Measurements from ENCODE around the gene KRTAP5-4. TPM values are rescaled to one million over a fixed set of nuclear protein-coding genes. Genes with fewer than 3 reads are reported as not detected.
"Not testable (repeated sequence)": the region's sequence is repeated elsewhere in the genome, so short reads cannot be mapped to it uniquely, and the experiment has no call there.

Gene KRTAP5-4
- total RNA-seq, 1 donor from 2014 or later, result not detected

GRCh38 chr11:1597994-1598380, 24.0 kb downstream of the KRTAP5-4 start, which contains the start of gene KRTAP5-2:
Gene KRTAP5-2 (minus strand): TSS chr11:1598294. CDS start chr11:1598250, 44 bp downstream.
- peaks cover 37% of the 10 kb centered on the region for H3K27me3 Mint-ChIP-seq
- DNase-seq (no peak), ATAC-seq (ENCODE audit: low read depth) (no peak)
- no peak within 1 kb of the TSS for H3K27ac Mint-ChIP-seq
- TF ChIP-seq CTCF (IDR thresholded peaks at IDR 0.05), result no peak
- CTCF ChIA-PET, result no interaction called here
- POLR2A ChIA-PET, result no interaction called here
- intact Hi-C loops (cut with micrococcal nuclease), result no loop called here
- no peaks in the 10 kb centered on the region for H3K9me3 Mint-ChIP-seq
- H3K4me1 Mint-ChIP-seq, result peaks cover 15% of the 10 kb centered on the region
- no peaks in the 10 kb centered on the region for H3K36me3 Mint-ChIP-seq (ENCODE audit: low read depth)
- H3K4me3 Mint-ChIP-seq, result no peak within 1 kb of the TSS

- Mint-ChIP-seq H3K4me1 (peaks cover 15% of the 10 kb centered on the region), H3K36me3 (ENCODE audit: low read depth) (no peaks in the 10 kb centered on the region)
- POLR2A ChIA-PET, result no interaction called here
Measured at GRCh38 chr11:1597331-1597993, 24.5 kb downstream of the KRTAP5-4 start.

GRCh38 chr11:1596576-1597121, 25.3 kb downstream of the KRTAP5-4 start:
- H3K36me3 Mint-ChIP-seq (ENCODE audit: low read depth); H3K27ac Mint-ChIP-seq; POLR2A ChIA-PET; intact Hi-C loops (cut with micrococcal nuclease); H3K4me3 Mint-ChIP-seq; ATAC-seq (ENCODE audit: low read depth); DNase-seq; H3K9me3 Mint-ChIP-seq: not testable (repeated sequence)
- peaks cover 11% of the 10 kb centered on the region for H3K4me1 Mint-ChIP-seq
- peaks cover 42% of the 10 kb centered on the region for H3K27me3 Mint-ChIP-seq
- CTCF ChIA-PET, result interaction anchor here (0.8 kb wide), 1 partner anchor 27 kb away, joined by 3 read pairs; no protein-coding TSS in a partner anchor

More at GRCh38 chr11:1597331-1597993, 24.5 kb downstream of the KRTAP5-4 start:
- H3K9me3 Mint-ChIP-seq, result no peaks in the 10 kb centered on the region
- CTCF ChIA-PET, result no interaction called here
- no peak overlapping the region for H3K4me3 Mint-ChIP-seq
- no peak for TF ChIP-seq CTCF (IDR thresholded peaks at IDR 0.05)
- no peak for DNase-seq
- no peak overlapping the region for H3K27ac Mint-ChIP-seq
- intact Hi-C loops (cut with micrococcal nuclease), result no loop called here
- H3K27me3 Mint-ChIP-seq, result peaks cover 39% of the 10 kb centered on the region
- no peak for ATAC-seq (ENCODE audit: low read depth)

GRCh38 chr11:1595994-1596575, 25.9 kb downstream of the KRTAP5-4 start:
- DNase-seq; ATAC-seq (ENCODE audit: low read depth); POLR2A ChIA-PET; H3K4me3 Mint-ChIP-seq; intact Hi-C loops (cut with micrococcal nuclease); H3K9me3 Mint-ChIP-seq; H3K36me3 Mint-ChIP-seq (ENCODE audit: low read depth); H3K27ac Mint-ChIP-seq; H3K4me1 Mint-ChIP-seq: not testable (repeated sequence)
- peaks cover 42% of the 10 kb centered on the region for H3K27me3 Mint-ChIP-seq
- CTCF ChIA-PET, result interaction anchor here (0.8 to 1.0 kb wide), 2 partner anchors 28 to 98 kb away, joined by 3 read pairs; no protein-coding TSS in a partner anchor

GRCh38 chr11:1592628-1593027, 29.3 kb downstream of the KRTAP5-4 start:
- Mint-ChIP-seq H3K9me3 (no peaks in the 10 kb centered on the region), H3K4me1 (peaks cover 23% of the 10 kb centered on the region)

More at GRCh38 chr11:1592628-1593027, 29.3 kb downstream of the KRTAP5-4 start:
- H3K36me3 Mint-ChIP-seq (ENCODE audit: low read depth), result no peaks in the 10 kb centered on the region
- H3K27me3 Mint-ChIP-seq, result peaks cover 38% of the 10 kb centered on the region
- TF ChIP-seq CTCF (IDR thresholded peaks at IDR 0.05), result no peak
- ATAC-seq (ENCODE audit: low read depth) (no peak), DNase-seq (no peak)
- CTCF ChIA-PET, result no interaction called here
- no peak overlapping the region for H3K27ac Mint-ChIP-seq
- POLR2A ChIA-PET, result no interaction called here
- intact Hi-C loops (cut with micrococcal nuclease), result no loop called here
- no peak overlapping the region for H3K4me3 Mint-ChIP-seq
